ENCODE results near the gene KCNJ3.

The KCNJ3 gene

DNA sequence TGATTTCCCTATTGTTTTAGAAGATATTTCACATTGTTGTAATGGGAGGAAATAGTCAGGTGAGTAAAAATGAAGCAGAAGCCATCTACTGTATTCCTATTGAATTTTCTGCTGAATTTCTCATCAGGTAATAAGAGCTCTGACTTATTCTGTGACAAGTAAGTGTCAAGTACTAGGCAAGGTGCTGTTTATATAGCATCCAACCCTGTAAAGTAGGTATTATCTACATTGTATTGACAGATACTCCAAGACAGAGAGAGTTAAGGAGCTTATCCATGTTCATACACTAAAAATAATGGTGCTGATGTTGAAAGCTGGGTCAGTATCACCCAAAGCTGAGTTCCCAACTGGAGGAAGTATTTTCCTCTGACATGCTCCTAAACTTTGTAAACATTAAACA is 106.0 kb downstream of the KCNJ3 start:
- no peak overlapping the region for H3K27ac ChIP-seq (ENCODE audit: low read depth, low read length)
- no peaks in the 10 kb centered on the region for H4K20me1 ChIP-seq (ENCODE audit: low read depth, low read length)
- H3K9me2 ChIP-seq (replicated peaks; ENCODE audit: insufficient read depth, low read length): no peaks in the 10 kb centered on the region
- H3K9me3 ChIP-seq (ENCODE audit: insufficient read depth, low read length): no peaks in the 10 kb centered on the region
- H3K79me2 ChIP-seq (ENCODE audit: insufficient read depth, low read length): no peaks in the 10 kb centered on the region
- H3K4me2 ChIP-seq (ENCODE audit: low read depth, low read length, poor library complexity, severe bottlenecking): no peak overlapping the region
- 0 out of 2 replicates have a peak, but pooled peaks cover 4% of the 10 kb centered on the region for H3K36me3 ChIP-seq (ENCODE audit: low read length)
- TF ChIP-seq EZH2phosphoT487 (conservative IDR thresholded peaks at IDR 0.05; ENCODE audit: low read length): no peak
- TF ChIP-seq, protein P1, sequence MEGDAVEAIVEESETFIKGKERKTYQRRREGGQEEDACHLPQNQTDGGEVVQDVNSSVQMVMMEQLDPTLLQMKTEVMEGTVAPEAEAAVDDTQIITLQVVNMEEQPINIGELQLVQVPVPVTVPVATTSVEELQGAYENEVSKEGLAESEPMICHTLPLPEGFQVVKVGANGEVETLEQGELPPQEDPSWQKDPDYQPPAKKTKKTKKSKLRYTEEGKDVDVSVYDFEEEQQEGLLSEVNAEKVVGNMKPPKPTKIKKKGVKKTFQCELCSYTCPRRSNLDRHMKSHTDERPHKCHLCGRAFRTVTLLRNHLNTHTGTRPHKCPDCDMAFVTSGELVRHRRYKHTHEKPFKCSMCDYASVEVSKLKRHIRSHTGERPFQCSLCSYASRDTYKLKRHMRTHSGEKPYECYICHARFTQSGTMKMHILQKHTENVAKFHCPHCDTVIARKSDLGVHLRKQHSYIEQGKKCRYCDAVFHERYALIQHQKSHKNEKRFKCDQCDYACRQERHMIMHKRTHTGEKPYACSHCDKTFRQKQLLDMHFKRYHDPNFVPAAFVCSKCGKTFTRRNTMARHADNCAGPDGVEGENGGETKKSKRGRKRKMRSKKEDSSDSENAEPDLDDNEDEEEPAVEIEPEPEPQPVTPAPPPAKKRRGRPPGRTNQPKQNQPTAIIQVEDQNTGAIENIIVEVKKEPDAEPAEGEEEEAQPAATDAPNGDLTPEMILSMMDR (IDR thresholded peaks at IDR 0.05; ENCODE audit: insufficient read depth, low read length, poor library complexity, severe bottlenecking): no peak
- H2AFZ ChIP-seq (ENCODE audit: low read depth, low read length, severe bottlenecking): no peak overlapping the region
- H3K27me3 ChIP-seq (ENCODE audit: low read length): no peaks in the 10 kb centered on the region
- no peak overlapping the region for H3K9ac ChIP-seq (ENCODE audit: low read length)
- no peaks in the 10 kb centered on the region for H3F3A ChIP-seq (ENCODE audit: insufficient read depth)
- no peak overlapping the region for H3K4me3 ChIP-seq (ENCODE audit: insufficient read depth, low read length, poor library complexity, severe bottlenecking)

DNA sequence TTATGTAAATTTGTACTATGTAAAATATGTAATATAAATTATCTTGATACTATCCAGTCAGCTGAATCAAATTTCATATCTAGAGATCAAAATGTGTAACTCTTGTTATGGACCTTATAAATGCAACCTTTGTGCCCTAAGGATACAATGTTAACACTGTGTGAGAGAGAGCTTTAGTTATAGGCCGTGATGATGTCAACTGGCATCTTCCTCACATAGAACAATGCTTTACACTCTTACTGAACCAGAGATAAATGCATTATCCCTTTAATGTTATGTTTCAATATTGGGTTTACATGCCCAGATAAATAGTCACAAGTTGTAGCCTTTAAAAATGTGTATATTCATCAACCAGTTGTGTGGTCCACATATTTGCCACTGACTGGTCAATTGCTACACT is 115.1 kb downstream of the KCNJ3 start:
- Histone ChIP-seq H3K4me3 (ENCODE audit: insufficient read depth, low read length, poor library complexity, severe bottlenecking) (no peak overlapping the region), H3K27ac (ENCODE audit: low read depth, low read length) (no peak overlapping the region), H3K9me3 (ENCODE audit: insufficient read depth, low read length) (no peaks in the 10 kb centered on the region), H3K27me3 (ENCODE audit: low read length) (no peaks in the 10 kb centered on the region), H3K79me2 (ENCODE audit: insufficient read depth, low read length) (no peaks in the 10 kb centered on the region), H3F3A (ENCODE audit: insufficient read depth) (no peaks in the 10 kb centered on the region), H3K9me2 (replicated peaks; ENCODE audit: insufficient read depth, low read length) (no peaks in the 10 kb centered on the region), H3K9ac (ENCODE audit: low read length) (no peak overlapping the region), H4K20me1 (ENCODE audit: low read depth, low read length) (no peaks in the 10 kb centered on the region), H3K36me3 (ENCODE audit: low read length) (no peaks in the 10 kb centered on the region), H3K4me2 (ENCODE audit: low read depth, low read length, poor library complexity, severe bottlenecking) (no peak overlapping the region), H2AFZ (ENCODE audit: low read depth, low read length, severe bottlenecking) (no peak overlapping the region)
- no peak for TF ChIP-seq EZH2phosphoT487 (conservative IDR thresholded peaks at IDR 0.05; ENCODE audit: low read length)

DNA sequence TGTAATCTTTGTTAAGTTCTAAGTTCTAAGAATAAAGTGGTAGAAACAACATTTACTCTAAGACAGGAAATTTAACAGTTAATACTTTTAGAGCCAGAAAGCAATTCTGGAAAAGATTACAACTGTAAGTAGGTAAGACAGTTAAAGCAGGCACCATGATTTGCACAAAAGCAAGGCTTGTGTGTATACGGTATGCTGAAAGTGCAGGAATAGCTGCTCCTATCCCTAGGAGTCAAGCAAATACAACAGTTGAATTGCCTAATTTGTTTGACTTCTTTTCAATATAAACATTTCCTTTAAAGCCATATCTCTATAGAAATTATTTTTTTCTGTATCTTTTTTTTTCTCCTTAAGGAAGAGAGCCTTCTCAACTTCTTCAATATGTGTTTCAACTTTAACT is 116.4 kb downstream of the KCNJ3 start:
- Histone ChIP-seq H2AFZ (ENCODE audit: low read depth, low read length, severe bottlenecking) (no peak overlapping the region), H3K27me3 (ENCODE audit: low read length) (no peaks in the 10 kb centered on the region), H3F3A (ENCODE audit: insufficient read depth) (no peaks in the 10 kb centered on the region), H3K4me2 (ENCODE audit: low read depth, low read length, poor library complexity, severe bottlenecking) (no peak overlapping the region), H4K20me1 (ENCODE audit: low read depth, low read length) (no peaks in the 10 kb centered on the region), H3K9me3 (ENCODE audit: insufficient read depth, low read length) (no peaks in the 10 kb centered on the region), H3K9me2 (replicated peaks; ENCODE audit: insufficient read depth, low read length) (no peaks in the 10 kb centered on the region), H3K4me3 (ENCODE audit: insufficient read depth, low read length, poor library complexity, severe bottlenecking) (no peak overlapping the region), H3K79me2 (ENCODE audit: insufficient read depth, low read length) (no peaks in the 10 kb centered on the region), H3K36me3 (ENCODE audit: low read length) (no peaks in the 10 kb centered on the region), H3K9ac (ENCODE audit: low read length) (no peak overlapping the region), H3K27ac (ENCODE audit: low read depth, low read length) (no peak overlapping the region)
- no peak for TF ChIP-seq EZH2phosphoT487 (conservative IDR thresholded peaks at IDR 0.05; ENCODE audit: low read length)
- TF ChIP-seq, protein P1 (IDR thresholded peaks at IDR 0.05; ENCODE audit: insufficient read depth, low read length, poor library complexity, severe bottlenecking): no peak

DNA sequence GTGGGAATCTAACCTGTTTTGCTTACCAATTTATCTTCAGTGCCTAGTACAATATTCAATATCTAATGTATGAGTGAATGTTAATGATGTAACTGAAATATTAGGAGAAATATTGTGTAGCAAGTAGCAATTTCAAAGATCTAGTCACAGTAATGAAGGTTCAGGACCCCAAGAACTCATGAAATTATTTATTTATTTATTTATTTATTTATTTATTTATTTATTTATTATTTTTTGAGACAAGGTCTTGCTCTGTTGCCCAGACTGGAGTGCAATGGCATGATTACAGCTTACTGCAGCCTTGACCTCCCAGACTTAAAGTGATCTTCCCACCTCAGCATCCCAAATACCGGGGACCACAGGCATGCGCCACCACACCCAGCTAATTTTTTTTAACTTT is 126.9 kb downstream of the KCNJ3 start:
- Histone ChIP-seq H3K36me3 (ENCODE audit: low read length) (no peaks in the 10 kb centered on the region), H2AFZ (ENCODE audit: low read depth, low read length, severe bottlenecking) (no peak overlapping the region), H3K4me3 (ENCODE audit: insufficient read depth, low read length, poor library complexity, severe bottlenecking) (no peak overlapping the region), H3K27me3 (ENCODE audit: low read length) (no peaks in the 10 kb centered on the region), H3K4me2 (ENCODE audit: low read depth, low read length, poor library complexity, severe bottlenecking) (no peak overlapping the region), H3K79me2 (ENCODE audit: insufficient read depth, low read length) (no peaks in the 10 kb centered on the region), H3K27ac (ENCODE audit: low read depth, low read length) (no peak overlapping the region), H3F3A (ENCODE audit: insufficient read depth) (no peaks in the 10 kb centered on the region), H3K9ac (ENCODE audit: low read length) (no peak overlapping the region), H3K9me2 (replicated peaks; ENCODE audit: insufficient read depth, low read length) (no peaks in the 10 kb centered on the region), H3K9me3 (ENCODE audit: insufficient read depth, low read length) (no peaks in the 10 kb centered on the region), H4K20me1 (ENCODE audit: low read depth, low read length) (no peaks in the 10 kb centered on the region)
- TF ChIP-seq EZH2phosphoT487 (conservative IDR thresholded peaks at IDR 0.05; ENCODE audit: low read length): no peak
- TF ChIP-seq, protein P1 (IDR thresholded peaks at IDR 0.05; ENCODE audit: insufficient read depth, low read length, poor library complexity, severe bottlenecking): no peak
